HepG2 (cell line): ENCODE measurements around the gene CDC42EP1. TPM values are rescaled to one million over a fixed set of nuclear protein-coding genes. Genes with fewer than 3 reads are reported as not detected.

ENCODE experiments used
- ZNF143 ChIP-seq: sonication (generic); formaldehyde crosslinking; IDR thresholded peaks from 2 replicates; pipeline ENCODE4 v1.4.0; 2020; ENCODE audit warnings: missing genetic modification reagents
- ZNF337 ChIP-seq: sonication (generic); formaldehyde crosslinking; IDR thresholded peaks from 2 replicates; pipeline ENCODE4 v1.5.1; 2020; ENCODE audit warnings: missing genetic modification reagents, low read depth, mild to moderate bottlenecking, borderline replicate concordance
- ZNF451 ChIP-seq: sonication (generic); formaldehyde crosslinking; IDR thresholded peaks from 2 replicates; pipeline ENCODE4 v1.5.0; 2020; ENCODE audit warnings: mild to moderate bottlenecking, missing genetic modification reagents
- polyA plus RNA-seq, 8 experiments: library from polyadenylated mRNA; depleted of rRNA in 3 of 8; stranded (reverse) in 7 of 8; unstranded in 1 of 8; fragments of >200 nt; fragmentation: Illumina TruSeq in 4 of 8; extraction: Trizol in 4 of 8; gene quantifications; 2 replicates each; pipeline versions ENCODE4 v1.2.1 to v1.2.3, GENCODE V29; 2011 to 2016; ENCODE audit warnings: low read depth in 4 of 8, missing spikeins in 1 of 8, mixed read lengths in 1 of 8; ENCODE audit not compliant: insufficient read depth in 1 of 8
- total RNA-seq, 5 experiments: library from RNA; depleted of rRNA; stranded (reverse); fragments of >200 nt; fragmentation: Illumina TruSeq; extraction: Trizol; gene quantifications; 2 replicates each; pipeline ENCODE4 v1.2.3, GENCODE V29; 2016; ENCODE audit warnings: low read depth in 1 of 5
- TF ChIP-seq, protein P1 (sequence below), 2 experiments: sonication (generic) in 1 of 2; formaldehyde crosslinking in 1 of 2; IDR thresholded peaks; 2 replicates each; pipeline versions ENCODE4 v1.4.0 to v1.6.1; 2016 to 2020; ENCODE audit warnings: borderline replicate concordance in 1 of 2, low read depth in 1 of 2, mild to moderate bottlenecking in 1 of 2, missing genetic modification reagents in 1 of 2
- TF ChIP-seq, protein P2 (sequence below): sonication (generic); formaldehyde crosslinking; IDR thresholded peaks from 2 replicates; pipeline ENCODE4 v1.4.0; 2020; ENCODE audit warnings: missing genetic modification reagents, low read depth, mild to moderate bottlenecking, borderline replicate concordance
- TF ChIP-seq, protein P3 (sequence below): sonication (generic); formaldehyde crosslinking; IDR thresholded peaks from 2 replicates; pipeline ENCODE4 v1.4.0; 2020; ENCODE audit warnings: missing genetic modification reagents, borderline replicate concordance
- TF ChIP-seq, protein P4 (sequence below): sonication (generic); formaldehyde crosslinking; IDR thresholded peaks from 2 replicates; pipeline ENCODE4 v1.8.0; 2022; ENCODE audit warnings: mild to moderate bottlenecking, missing genetic modification reagents
- TF ChIP-seq, protein P5 (sequence below): IDR thresholded peaks from 2 replicates; pipeline ENCODE4 v1.6.1; 2016
- TF ChIP-seq, protein P6 (sequence below): IDR thresholded peaks from 2 replicates; pipeline ENCODE4 v1.6.1; 2016; ENCODE audit warnings: low read depth
- TF ChIP-seq, protein P7 (sequence below): sonication (generic); formaldehyde crosslinking; IDR thresholded peaks from 2 replicates; pipeline ENCODE4 v1.4.0; 2020; ENCODE audit warnings: missing genetic modification reagents, borderline replicate concordance

The CDC42EP1 gene
- total and polyA plus RNA-seq, 2 of the 13 experiments (the other 11 are each of a cell fraction or from before 2014, with no cell fraction given) = 17.1 to 29.5 TPM

DNA sequence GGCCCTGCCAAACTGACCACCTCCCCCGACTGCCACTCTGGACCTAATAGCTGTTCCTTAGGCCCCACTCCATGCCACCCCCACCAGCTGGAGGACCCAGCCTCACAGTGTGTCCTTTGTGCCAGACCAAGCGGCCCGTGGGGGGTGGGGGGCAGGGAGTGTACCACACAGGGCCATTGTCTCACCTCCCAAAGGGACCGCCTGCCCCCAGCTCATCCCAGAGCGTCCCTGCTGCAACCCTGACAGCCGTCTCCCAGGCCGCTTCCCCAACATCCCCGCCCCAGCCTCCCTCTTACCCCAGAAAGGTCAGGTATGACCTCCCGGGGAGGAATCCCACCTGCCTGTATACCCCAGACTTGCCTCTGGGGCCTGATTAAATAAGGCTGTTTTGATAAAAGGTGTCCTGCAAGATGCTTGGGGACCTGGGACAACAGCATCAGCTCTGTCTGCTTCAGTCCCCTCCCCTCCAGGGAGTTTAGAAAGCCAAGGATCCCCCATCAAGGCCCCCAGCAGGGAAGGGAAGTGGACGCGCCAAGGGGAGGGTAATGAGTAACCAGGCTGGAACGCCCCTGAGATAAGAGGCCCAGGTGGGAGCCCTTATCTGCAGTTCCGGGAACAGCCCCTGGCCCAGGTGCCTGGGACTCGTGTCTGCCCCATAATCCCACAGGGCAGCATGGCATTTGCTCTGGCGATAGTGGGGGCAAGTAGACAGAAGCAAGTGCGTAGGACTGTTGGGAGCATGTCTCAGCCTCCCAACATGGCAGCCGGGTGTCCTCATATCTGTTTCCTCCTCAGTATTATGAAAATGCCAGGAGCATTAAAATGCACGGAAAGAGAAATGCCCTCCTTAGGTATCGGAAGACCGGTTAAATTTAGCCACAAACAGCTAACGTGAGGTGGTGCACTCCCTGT, 9.0 kb downstream of the CDC42EP1 start (continued):
- TF ChIP-seq, protein P1, sequence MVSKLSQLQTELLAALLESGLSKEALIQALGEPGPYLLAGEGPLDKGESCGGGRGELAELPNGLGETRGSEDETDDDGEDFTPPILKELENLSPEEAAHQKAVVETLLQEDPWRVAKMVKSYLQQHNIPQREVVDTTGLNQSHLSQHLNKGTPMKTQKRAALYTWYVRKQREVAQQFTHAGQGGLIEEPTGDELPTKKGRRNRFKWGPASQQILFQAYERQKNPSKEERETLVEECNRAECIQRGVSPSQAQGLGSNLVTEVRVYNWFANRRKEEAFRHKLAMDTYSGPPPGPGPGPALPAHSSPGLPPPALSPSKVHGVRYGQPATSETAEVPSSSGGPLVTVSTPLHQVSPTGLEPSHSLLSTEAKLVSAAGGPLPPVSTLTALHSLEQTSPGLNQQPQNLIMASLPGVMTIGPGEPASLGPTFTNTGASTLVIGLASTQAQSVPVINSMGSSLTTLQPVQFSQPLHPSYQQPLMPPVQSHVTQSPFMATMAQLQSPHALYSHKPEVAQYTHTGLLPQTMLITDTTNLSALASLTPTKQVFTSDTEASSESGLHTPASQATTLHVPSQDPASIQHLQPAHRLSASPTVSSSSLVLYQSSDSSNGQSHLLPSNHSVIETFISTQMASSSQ (IDR thresholded peaks at IDR 0.05; ENCODE audit: low read depth) = peak; percentile 98
- TF ChIP-seq, protein P1 (CRISPR knock-in tag; IDR thresholded peaks at IDR 0.05; ENCODE audit: borderline replicate concordance) = peak; percentile 99
- TF ChIP-seq, protein P2, sequence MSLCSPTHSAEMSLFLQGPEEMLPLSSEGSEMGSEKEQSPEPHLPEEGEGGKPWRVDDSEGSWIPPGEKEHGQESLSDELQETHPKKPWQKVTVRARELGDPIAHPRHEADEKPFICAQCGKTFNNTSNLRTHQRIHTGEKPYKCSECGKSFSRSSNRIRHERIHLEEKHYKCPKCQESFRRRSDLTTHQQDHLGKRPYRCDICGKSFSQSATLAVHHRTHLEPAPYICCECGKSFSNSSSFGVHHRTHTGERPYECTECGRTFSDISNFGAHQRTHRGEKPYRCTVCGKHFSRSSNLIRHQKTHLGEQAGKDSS = peak; percentile 89; the same call in 1 of the 2 replicates
- TF ChIP-seq, protein P3, sequence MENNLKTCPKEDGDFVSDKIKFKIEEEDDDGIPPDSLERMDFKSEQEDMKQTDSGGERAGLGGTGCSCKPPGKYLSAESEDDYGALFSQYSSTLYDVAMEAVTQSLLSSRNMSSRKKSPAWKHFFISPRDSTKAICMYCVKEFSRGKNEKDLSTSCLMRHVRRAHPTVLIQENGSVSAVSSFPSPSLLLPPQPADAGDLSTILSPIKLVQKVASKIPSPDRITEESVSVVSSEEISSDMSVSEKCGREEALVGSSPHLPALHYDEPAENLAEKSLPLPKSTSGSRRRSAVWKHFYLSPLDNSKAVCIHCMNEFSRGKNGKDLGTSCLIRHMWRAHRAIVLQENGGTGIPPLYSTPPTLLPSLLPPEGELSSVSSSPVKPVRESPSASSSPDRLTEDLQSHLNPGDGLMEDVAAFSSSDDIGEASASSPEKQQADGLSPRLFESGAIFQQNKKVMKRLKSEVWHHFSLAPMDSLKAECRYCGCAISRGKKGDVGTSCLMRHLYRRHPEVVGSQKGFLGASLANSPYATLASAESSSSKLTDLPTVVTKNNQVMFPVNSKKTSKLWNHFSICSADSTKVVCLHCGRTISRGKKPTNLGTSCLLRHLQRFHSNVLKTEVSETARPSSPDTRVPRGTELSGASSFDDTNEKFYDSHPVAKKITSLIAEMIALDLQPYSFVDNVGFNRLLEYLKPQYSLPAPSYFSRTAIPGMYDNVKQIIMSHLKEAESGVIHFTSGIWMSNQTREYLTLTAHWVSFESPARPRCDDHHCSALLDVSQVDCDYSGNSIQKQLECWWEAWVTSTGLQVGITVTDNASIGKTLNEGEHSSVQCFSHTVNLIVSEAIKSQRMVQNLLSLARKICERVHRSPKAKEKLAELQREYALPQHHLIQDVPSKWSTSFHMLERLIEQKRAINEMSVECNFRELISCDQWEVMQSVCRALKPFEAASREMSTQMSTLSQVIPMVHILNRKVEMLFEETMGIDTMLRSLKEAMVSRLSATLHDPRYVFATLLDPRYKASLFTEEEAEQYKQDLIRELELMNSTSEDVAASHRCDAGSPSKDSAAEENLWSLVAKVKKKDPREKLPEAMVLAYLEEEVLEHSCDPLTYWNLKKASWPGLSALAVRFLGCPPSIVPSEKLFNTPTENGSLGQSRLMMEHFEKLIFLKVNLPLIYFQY (CRISPR knock-in tag) = peak; percentile 44
- TF ChIP-seq, protein P4, sequence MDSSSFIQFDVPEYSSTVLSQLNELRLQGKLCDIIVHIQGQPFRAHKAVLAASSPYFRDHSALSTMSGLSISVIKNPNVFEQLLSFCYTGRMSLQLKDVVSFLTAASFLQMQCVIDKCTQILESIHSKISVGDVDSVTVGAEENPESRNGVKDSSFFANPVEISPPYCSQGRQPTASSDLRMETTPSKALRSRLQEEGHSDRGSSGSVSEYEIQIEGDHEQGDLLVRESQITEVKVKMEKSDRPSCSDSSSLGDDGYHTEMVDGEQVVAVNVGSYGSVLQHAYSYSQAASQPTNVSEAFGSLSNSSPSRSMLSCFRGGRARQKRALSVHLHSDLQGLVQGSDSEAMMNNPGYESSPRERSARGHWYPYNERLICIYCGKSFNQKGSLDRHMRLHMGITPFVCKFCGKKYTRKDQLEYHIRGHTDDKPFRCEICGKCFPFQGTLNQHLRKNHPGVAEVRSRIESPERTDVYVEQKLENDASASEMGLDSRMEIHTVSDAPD (CRISPR knock-in tag) = peak; percentile 55; the same call in 1 of the 2 replicates
- TF ChIP-seq, protein P5, sequence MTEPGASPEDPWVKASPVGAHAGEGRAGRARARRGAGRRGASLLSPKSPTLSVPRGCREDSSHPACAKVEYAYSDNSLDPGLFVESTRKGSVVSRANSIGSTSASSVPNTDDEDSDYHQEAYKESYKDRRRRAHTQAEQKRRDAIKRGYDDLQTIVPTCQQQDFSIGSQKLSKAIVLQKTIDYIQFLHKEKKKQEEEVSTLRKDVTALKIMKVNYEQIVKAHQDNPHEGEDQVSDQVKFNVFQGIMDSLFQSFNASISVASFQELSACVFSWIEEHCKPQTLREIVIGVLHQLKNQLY (CRISPR knock-in tag) = 0 out of 2 replicates have a peak, but pooled peaks have one; percentile 57
- TF ChIP-seq ZNF451 (CRISPR knock-in tag) = no peak
- peak; percentile 86 for TF ChIP-seq ZNF143
- TF ChIP-seq, protein P6, sequence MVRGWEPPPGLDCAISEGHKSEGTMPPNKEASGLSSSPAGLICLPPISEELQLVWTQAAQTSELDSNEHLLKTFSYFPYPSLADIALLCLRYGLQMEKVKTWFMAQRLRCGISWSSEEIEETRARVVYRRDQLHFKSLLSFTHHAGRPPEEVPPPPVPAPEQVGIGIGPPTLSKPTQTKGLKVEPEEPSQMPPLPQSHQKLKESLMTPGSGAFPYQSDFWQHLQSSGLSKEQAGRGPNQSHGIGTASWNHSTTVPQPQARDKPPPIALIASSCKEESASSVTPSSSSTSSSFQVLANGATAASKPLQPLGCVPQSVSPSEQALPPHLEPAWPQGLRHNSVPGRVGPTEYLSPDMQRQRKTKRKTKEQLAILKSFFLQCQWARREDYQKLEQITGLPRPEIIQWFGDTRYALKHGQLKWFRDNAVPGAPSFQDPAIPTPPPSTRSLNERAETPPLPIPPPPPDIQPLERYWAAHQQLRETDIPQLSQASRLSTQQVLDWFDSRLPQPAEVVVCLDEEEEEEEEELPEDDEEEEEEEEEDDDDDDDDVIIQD = peak; percentile 16; the same call in 1 of the 2 replicates
- no peak for TF ChIP-seq ZNF337 (CRISPR knock-in tag)
- TF ChIP-seq, protein P7, sequence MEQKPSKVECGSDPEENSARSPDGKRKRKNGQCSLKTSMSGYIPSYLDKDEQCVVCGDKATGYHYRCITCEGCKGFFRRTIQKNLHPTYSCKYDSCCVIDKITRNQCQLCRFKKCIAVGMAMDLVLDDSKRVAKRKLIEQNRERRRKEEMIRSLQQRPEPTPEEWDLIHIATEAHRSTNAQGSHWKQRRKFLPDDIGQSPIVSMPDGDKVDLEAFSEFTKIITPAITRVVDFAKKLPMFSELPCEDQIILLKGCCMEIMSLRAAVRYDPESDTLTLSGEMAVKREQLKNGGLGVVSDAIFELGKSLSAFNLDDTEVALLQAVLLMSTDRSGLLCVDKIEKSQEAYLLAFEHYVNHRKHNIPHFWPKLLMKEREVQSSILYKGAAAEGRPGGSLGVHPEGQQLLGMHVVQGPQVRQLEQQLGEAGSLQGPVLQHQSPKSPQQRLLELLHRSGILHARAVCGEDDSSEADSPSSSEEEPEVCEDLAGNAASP (CRISPR knock-in tag) = peak; percentile 39; the same call in 1 of the 2 replicates
